GM12875 (cell line): Measurements from ENCODE around the gene CREB5.

ENCODE experiments used
- H3K4me3 ChIP-seq: one replicate; pipeline ENCODE4 v1.5.1; 2011; ENCODE audit warnings: low read depth, low read length, control low read depth
- TF ChIP-seq, protein P1 (sequence below): IDR thresholded peaks from 2 replicates; pipeline ENCODE4 v1.5.1; 2011; ENCODE audit warnings: low read depth, mild to moderate bottlenecking, control low read depth, inconsistent platforms, low read length, moderate library complexity, borderline replicate concordance; ENCODE audit not compliant: insufficient read depth

CREB5 gene

GRCh38 chr7:28630350-28630749 lies 218.0 kb downstream of the CREB5 start:
- H3K4me3 ChIP-seq, result no peak overlapping the region
- TF ChIP-seq, protein P1, sequence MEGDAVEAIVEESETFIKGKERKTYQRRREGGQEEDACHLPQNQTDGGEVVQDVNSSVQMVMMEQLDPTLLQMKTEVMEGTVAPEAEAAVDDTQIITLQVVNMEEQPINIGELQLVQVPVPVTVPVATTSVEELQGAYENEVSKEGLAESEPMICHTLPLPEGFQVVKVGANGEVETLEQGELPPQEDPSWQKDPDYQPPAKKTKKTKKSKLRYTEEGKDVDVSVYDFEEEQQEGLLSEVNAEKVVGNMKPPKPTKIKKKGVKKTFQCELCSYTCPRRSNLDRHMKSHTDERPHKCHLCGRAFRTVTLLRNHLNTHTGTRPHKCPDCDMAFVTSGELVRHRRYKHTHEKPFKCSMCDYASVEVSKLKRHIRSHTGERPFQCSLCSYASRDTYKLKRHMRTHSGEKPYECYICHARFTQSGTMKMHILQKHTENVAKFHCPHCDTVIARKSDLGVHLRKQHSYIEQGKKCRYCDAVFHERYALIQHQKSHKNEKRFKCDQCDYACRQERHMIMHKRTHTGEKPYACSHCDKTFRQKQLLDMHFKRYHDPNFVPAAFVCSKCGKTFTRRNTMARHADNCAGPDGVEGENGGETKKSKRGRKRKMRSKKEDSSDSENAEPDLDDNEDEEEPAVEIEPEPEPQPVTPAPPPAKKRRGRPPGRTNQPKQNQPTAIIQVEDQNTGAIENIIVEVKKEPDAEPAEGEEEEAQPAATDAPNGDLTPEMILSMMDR, result no peak

- H3K4me3 ChIP-seq, result no peak overlapping the region
- TF ChIP-seq, protein P1, result no peak
These were observed 219.7 kb downstream of the CREB5 start for GRCh38 chr7:28631995-28632394.

GRCh38 chr7:28638914-28639313 lies 226.6 kb downstream of the CREB5 start:
- TF ChIP-seq, protein P1, result no peak
- no peak overlapping the region for H3K4me3 ChIP-seq

GRCh38 chr7:28640001-28640400 lies 227.7 kb downstream of the CREB5 start:
- H3K4me3 ChIP-seq, result no peak overlapping the region
- TF ChIP-seq, protein P1, result no peak

- H3K4me3 ChIP-seq, result no peak overlapping the region
- TF ChIP-seq, protein P1, result no peak
These were observed 229.6 kb downstream of the CREB5 start for GRCh38 chr7:28641752-28642545.

GRCh38 chr7:28643188-28643569 lies 230.9 kb downstream of the CREB5 start:
- TF ChIP-seq, protein P1, result no peak
- H3K4me3 ChIP-seq, result no peak overlapping the region
